HepG2 (cell line): ENCODE results near the gene FRK. TPM values are rescaled to one million over a fixed set of nuclear protein-coding genes. Genes with fewer than 3 reads are reported as not detected.
A peak's percentile ranks its signal among the peaks of the same experiment; 100 is the strongest.

ENCODE experiments used
- EHMT2 ChIP-seq: fragments of 200-600 bp; sonication (generic); IDR thresholded peaks from 2 replicates; pipeline ENCODE4 v1.7.0; 2017; ENCODE audit warnings: antibody characterized with exemption, low read depth, low read length, borderline replicate concordance
- GPBP1L1 ChIP-seq: sonication (generic); formaldehyde crosslinking; IDR thresholded peaks from 2 replicates; pipeline ENCODE4 v1.5.0; 2020; ENCODE audit warnings: mild to moderate bottlenecking, missing genetic modification reagents
- MEIS2 ChIP-seq: sonication (generic); formaldehyde crosslinking; IDR thresholded peaks from 2 replicates; pipeline ENCODE4 v1.9.0; 2021; ENCODE audit warnings: mild to moderate bottlenecking, missing genetic modification reagents
- NFKB2 ChIP-seq: sonication (generic); formaldehyde crosslinking; IDR thresholded peaks from 2 replicates; pipeline ENCODE4 v1.4.0; 2020; ENCODE audit warnings: missing genetic modification reagents, borderline replicate concordance
- PHF21A ChIP-seq: sonication (generic); formaldehyde crosslinking; IDR thresholded peaks from 2 replicates; pipeline ENCODE4 v1.5.0; 2020; ENCODE audit warnings: mild to moderate bottlenecking, missing genetic modification reagents
- SRSF9 ChIP-seq: fragments of 200-400 bp; formaldehyde crosslinking; IDR thresholded peaks from 2 replicates; pipeline ENCODE4 v1.6.1; 2018; ENCODE audit warnings: borderline replicate concordance, mild to moderate bottlenecking, low read depth, low read length; ENCODE audit not compliant: insufficient read depth, poor library complexity, severe bottlenecking
- TP53 ChIP-seq: sonication (generic); formaldehyde crosslinking; conservative IDR thresholded peaks from 2 replicates; pipeline ENCODE4 v1.4.0; 2020; ENCODE audit warnings: missing genetic modification reagents
- XRCC5 ChIP-seq: fragments of 200-400 bp; formaldehyde crosslinking; optimal IDR thresholded peaks from 2 replicates; pipeline ENCODE3; 2017; ENCODE audit warnings: mild to moderate bottlenecking, low read length
- ZNF329 ChIP-seq: sonication (generic); formaldehyde crosslinking; IDR thresholded peaks from 2 replicates; pipeline ENCODE4 v1.9.0; 2021; ENCODE audit warnings: low read depth, mild to moderate bottlenecking, missing genetic modification reagents
- ZNF441 ChIP-seq: sonication (generic); formaldehyde crosslinking; IDR thresholded peaks from 2 replicates; pipeline ENCODE4 v1.7.0; 2021; ENCODE audit warnings: missing genetic modification reagents, borderline replicate concordance
- ZNF569 ChIP-seq: sonication (generic); formaldehyde crosslinking; IDR thresholded peaks from 2 replicates; pipeline ENCODE4 v1.5.0; 2020; ENCODE audit warnings: mild to moderate bottlenecking, missing genetic modification reagents, moderate library complexity, borderline replicate concordance
- ZNF572 ChIP-seq: sonication (generic); formaldehyde crosslinking; IDR thresholded peaks from 2 replicates; pipeline ENCODE4 v1.5.1; 2020; ENCODE audit warnings: mild to moderate bottlenecking, missing genetic modification reagents
- ZNF644 ChIP-seq: IDR thresholded peaks from 2 replicates; pipeline ENCODE4 v1.6.1; 2016; ENCODE audit warnings: low read depth
- ZNF772 ChIP-seq: sonication (generic); formaldehyde crosslinking; IDR thresholded peaks from 2 replicates; pipeline ENCODE4 v1.5.0; 2020; ENCODE audit warnings: mild to moderate bottlenecking, missing genetic modification reagents
- ZNF790 ChIP-seq: sonication (generic); formaldehyde crosslinking; IDR thresholded peaks from 2 replicates; pipeline ENCODE4 v1.8.0; 2022; ENCODE audit warnings: missing genetic modification reagents, mild to moderate bottlenecking, borderline replicate concordance
- ZSCAN12 ChIP-seq: sonication (generic); formaldehyde crosslinking; IDR thresholded peaks from 2 replicates; pipeline ENCODE4 v1.9.0; 2021; ENCODE audit warnings: mild to moderate bottlenecking, missing genetic modification reagents
- ZZZ3 ChIP-seq: sonication (generic); formaldehyde crosslinking; IDR thresholded peaks from 2 replicates; pipeline ENCODE4 v1.4.0; 2020; ENCODE audit warnings: missing genetic modification reagents, mild to moderate bottlenecking, borderline replicate concordance
- polyA plus RNA-seq, 8 experiments: library from polyadenylated mRNA; depleted of rRNA in 3 of 8; stranded (reverse) in 7 of 8; unstranded in 1 of 8; fragments of >200 nt; fragmentation: Illumina TruSeq in 4 of 8; extraction: Trizol in 4 of 8; gene quantifications; 2 replicates each; pipeline versions ENCODE4 v1.2.1 to v1.2.3, GENCODE V29; 2011 to 2016; ENCODE audit warnings: low read depth in 4 of 8, missing spikeins in 1 of 8, mixed read lengths in 1 of 8; ENCODE audit not compliant: insufficient read depth in 1 of 8
- total RNA-seq, 5 experiments: library from RNA; depleted of rRNA; stranded (reverse); fragments of >200 nt; fragmentation: Illumina TruSeq; extraction: Trizol; gene quantifications; 2 replicates each; pipeline ENCODE4 v1.2.3, GENCODE V29; 2016; ENCODE audit warnings: low read depth in 1 of 5
- TF ChIP-seq, protein P1 (sequence below): sonication (generic); formaldehyde crosslinking; IDR thresholded peaks from 2 replicates; pipeline ENCODE4 v1.8.0; 2022; ENCODE audit warnings: missing genetic modification reagents, mild to moderate bottlenecking, inconsistent platforms, borderline replicate concordance
- TF ChIP-seq, protein P2 (sequence below): sonication (generic); formaldehyde crosslinking; IDR thresholded peaks from 2 replicates; pipeline ENCODE4 v1.4.0; 2020; ENCODE audit warnings: mild to moderate bottlenecking, missing genetic modification reagents

The FRK gene
- total and polyA plus RNA-seq, 2 of the 13 experiments (the other 11 are each of a cell fraction or from before 2014, with no cell fraction given) = 1.3 to 2.9 TPM

DNA sequence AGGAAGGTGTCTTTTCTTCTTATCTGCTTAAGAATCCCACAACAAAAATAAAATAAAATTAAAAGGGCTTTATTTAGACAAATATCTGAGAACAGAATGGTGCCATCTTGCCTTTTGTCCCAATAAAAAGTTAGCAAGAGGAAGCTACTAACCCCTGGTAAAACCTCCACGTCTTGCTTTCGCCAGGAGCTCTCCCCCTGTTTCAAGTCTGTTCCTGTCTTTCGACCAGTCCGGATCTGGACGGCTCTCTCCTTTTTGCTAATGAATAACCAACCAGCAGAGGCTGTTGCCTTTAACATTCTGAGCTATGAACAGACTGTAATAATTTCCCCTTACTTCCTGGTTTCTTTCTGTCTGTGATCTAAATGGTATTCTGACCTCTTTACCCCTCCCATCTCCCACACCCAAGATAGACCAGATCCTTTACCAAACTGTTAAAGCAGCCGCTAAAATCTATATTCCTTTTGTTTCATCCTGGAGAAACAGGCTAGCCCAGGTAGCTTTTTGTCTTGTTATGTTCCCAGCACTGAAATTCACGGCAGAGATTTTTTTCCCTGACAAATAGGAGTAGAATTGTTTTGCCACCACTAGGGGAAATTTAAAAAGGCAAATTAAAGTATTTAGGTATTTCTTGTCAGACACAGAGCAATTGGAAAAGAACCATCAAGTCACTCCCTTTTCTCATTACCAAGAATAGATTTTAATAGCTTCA lies at the start of gene FRK (continued):
- TF ChIP-seq, protein P1, sequence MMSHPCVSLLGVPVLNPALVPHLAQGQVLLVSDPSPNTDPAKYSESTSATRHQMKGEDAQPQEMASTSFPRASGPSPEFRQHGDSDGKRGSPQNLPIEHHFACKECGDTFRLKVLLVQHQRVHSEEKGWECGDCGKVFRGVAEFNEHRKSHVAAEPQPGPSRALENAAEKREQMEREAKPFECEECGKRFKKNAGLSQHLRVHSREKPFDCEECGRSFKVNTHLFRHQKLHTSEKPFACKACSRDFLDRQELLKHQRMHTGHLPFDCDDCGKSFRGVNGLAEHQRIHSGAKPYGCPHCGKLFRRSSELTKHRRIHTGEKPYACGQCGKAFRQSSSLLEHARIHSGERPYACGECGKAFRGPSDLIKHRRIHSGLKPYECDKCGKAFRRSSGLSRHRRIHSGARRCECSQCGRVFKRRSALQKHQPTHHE (CRISPR knock-in tag) = no peak; the same call in 1 of the 2 replicates
- TF ChIP-seq ZNF772 (CRISPR knock-in tag) (no peak), ZNF790 (CRISPR knock-in tag) (no peak), ZNF441 (no peak), ZZZ3 (CRISPR knock-in tag) (no peak), NFKB2 (no peak), ZSCAN12 (CRISPR knock-in tag) (peak; percentile 65; the same call in 1 of the 2 replicates), XRCC5 (no peak), ZNF569 (CRISPR knock-in tag) (no peak), GPBP1L1 (CRISPR knock-in tag) (no peak), ZNF572 (no peak), ZNF329 (no peak), EHMT2 (no peak), MEIS2 (CRISPR knock-in tag) (no peak), TP53 (CRISPR knock-in tag) (no peak), SRSF9 (no peak), ZNF644 (CRISPR knock-in tag) (no peak), PHF21A (CRISPR knock-in tag) (peak; percentile 56)
- TF ChIP-seq, protein P2, sequence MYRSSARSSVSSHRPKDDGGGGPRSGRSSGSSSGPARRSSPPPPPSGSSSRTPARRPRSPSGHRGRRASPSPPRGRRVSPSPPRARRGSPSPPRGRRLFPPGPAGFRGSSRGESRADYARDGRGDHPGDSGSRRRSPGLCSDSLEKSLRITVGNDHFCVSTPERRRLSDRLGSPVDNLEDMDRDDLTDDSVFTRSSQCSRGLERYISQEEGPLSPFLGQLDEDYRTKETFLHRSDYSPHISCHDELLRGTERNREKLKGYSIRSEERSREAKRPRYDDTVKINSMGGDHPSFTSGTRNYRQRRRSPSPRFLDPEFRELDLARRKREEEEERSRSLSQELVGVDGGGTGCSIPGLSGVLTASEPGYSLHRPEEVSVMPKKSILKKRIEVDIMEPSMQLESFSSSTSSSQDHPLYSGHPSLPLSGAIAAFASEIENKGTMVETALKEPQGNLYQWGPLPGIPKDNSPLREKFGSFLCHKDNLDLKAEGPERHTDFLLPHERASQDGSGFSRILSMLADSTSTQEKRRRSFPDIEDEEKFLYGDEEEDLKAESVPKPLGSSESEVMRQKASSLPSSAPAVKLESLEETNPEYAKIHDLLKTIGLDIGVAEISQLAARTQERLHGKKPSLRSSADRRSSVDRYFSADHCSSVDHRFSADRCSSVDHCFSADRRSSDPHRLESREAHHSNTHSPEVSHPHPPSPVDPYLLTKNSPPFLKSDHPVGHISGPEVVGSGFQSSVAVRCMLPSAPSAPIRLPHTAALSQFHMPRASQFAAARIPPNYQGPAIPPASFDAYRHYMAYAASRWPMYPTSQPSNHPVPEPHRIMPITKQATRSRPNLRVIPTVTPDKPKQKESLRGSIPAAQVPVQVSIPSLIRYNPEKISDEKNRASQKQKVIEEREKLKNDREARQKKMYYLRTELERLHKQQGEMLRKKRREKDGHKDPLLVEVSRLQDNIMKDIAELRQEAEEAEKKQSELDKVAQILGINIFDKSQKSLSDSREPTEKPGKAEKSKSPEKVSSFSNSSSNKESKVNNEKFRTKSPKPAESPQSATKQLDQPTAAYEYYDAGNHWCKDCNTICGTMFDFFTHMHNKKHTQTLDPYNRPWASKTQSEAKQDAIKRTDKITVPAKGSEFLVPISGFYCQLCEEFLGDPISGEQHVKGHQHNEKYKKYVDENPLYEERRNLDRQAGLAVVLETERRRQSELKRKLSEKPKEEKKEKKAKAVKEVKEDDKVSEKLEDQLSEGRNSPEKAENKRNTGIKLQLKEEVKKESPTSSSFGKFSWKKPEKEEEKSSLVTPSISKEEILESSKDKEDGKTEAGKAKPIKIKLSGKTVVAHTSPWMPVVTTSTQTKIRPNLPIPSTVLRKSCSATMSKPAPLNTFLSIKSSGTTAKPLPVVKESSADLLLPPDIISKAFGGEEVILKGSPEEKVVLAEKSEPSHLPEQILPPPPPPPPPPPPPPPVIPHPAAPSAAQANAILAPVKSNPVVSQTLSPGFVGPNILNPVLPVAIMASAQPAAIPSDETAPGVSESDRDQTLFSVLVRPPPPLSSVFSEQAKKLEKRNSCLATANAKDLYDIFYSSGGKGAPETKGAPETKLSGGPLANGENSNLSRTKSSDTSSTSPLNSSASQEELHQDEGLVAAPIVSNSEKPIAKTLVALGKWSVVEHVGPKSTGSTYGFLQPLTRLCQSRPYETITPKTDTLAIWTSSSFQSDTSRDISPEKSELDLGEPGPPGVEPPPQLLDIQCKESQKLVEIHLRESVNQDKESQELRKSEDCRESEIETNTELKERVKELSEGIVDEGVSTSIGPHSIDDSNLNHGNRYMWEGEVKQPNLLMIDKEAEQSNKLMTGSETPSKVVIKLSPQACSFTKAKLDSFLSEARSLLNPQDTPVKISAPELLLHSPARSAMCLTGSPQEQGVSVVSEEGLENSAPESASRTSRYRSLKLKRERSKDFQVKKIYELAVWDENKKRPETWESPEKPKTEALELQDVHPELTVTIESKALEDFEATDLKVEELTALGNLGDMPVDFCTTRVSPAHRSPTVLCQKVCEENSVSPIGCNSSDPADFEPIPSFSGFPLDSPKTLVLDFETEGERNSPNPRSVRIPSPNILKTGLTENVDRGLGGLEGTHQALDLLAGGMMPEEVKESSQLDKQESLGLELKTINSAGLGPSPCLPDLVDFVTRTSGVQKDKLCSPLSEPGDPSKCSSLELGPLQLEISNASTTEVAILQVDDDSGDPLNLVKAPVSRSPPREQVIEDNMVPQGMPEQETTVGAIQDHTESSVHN (CRISPR knock-in tag) = no peak
